ENCODE measurements around the gene PDZRN4.

Gene PDZRN4

GRCh38 chr12:41333974-41334373 lies 145.9 kb downstream of the PDZRN4 start:
- Histone ChIP-seq H2BK15ac (replicated peaks; ENCODE audit: low read depth) (no peak overlapping the region), H3K4me3 (ENCODE audit: low read length) (no peak overlapping the region), H3K27me3 (ENCODE audit: insufficient read depth, low read length, poor library complexity) (no peaks in the 10 kb centered on the region), H3K4ac (ENCODE audit: low read depth, low read length) (peak overlapping the region; percentile 9), H2BK120ac (ENCODE audit: low read depth, low read length) (no peak overlapping the region), H3K4me2 (ENCODE audit: low read length) (no peak overlapping the region), H4K5ac (ENCODE audit: low read length) (no peak overlapping the region), H3K36me3 (ENCODE audit: control insufficient read depth, insufficient read depth, low read length) (no peaks in the 10 kb centered on the region), H4K8ac (ENCODE audit: low read depth, low read length) (peak overlapping the region; percentile 40), H3K23ac (ENCODE audit: low read length) (no peak overlapping the region), H3K79me2 (ENCODE audit: control insufficient read depth, insufficient read depth, low read length) (no peaks in the 10 kb centered on the region), H3K27ac (ENCODE audit: low read depth, low read length) (peak overlapping the region; percentile 60), H3K56ac (ENCODE audit: low read length) (no peak overlapping the region), H3K9ac (ENCODE audit: low read length) (no peak overlapping the region), H3K4me1 (ENCODE audit: control insufficient read depth, low read depth, low read length) (peaks cover 4% of the 10 kb centered on the region), H3K18ac (ENCODE audit: low read length) (no peak overlapping the region), H3K79me1 (ENCODE audit: low read length) (no peaks in the 10 kb centered on the region), H2AK5ac (ENCODE audit: low read length) (no peak overlapping the region), H2BK5ac (ENCODE audit: low read length) (peak overlapping the region; percentile 10)
- WGBS (ENCODE audit: extremely low coverage, insufficient coverage, low lambda C conversion rate) = no CpG with 5 or more reads among the region's 1 CpG
- DNase-seq = peak; percentile 51

- Histone ChIP-seq H4K8ac (ENCODE audit: low read depth, low read length) (no peak overlapping the region), H2BK120ac (ENCODE audit: low read depth, low read length) (no peak overlapping the region), H3K27ac (ENCODE audit: low read depth, low read length) (no peak overlapping the region), H2AK5ac (ENCODE audit: low read length) (no peak overlapping the region), H2BK5ac (ENCODE audit: low read length) (no peak overlapping the region), H3K18ac (ENCODE audit: low read length) (no peak overlapping the region), H3K79me1 (ENCODE audit: low read length) (no peaks in the 10 kb centered on the region), H3K56ac (ENCODE audit: low read length) (no peak overlapping the region), H3K4me1 (ENCODE audit: control insufficient read depth, low read depth, low read length) (peaks cover 4% of the 10 kb centered on the region), H3K4me3 (ENCODE audit: low read length) (no peak overlapping the region), H4K5ac (ENCODE audit: low read length) (no peak overlapping the region), H3K4ac (ENCODE audit: low read depth, low read length) (no peak overlapping the region), H3K23ac (ENCODE audit: low read length) (no peak overlapping the region), H3K79me2 (ENCODE audit: control insufficient read depth, insufficient read depth, low read length) (no peaks in the 10 kb centered on the region), H2BK15ac (replicated peaks; ENCODE audit: low read depth) (no peak overlapping the region), H3K4me2 (ENCODE audit: low read length) (no peak overlapping the region), H3K36me3 (ENCODE audit: control insufficient read depth, insufficient read depth, low read length) (no peaks in the 10 kb centered on the region), H3K27me3 (ENCODE audit: insufficient read depth, low read length, poor library complexity) (no peaks in the 10 kb centered on the region), H3K9ac (ENCODE audit: low read length) (no peak overlapping the region)
- WGBS (ENCODE audit: extremely low coverage, insufficient coverage, low lambda C conversion rate) = no CpG with 5 or more reads among the region's 1 CpG
- DNase-seq = peak; percentile 95
Measured at GRCh38 chr12:41334390-41334789, 146.3 kb downstream of the PDZRN4 start.

DNA sequence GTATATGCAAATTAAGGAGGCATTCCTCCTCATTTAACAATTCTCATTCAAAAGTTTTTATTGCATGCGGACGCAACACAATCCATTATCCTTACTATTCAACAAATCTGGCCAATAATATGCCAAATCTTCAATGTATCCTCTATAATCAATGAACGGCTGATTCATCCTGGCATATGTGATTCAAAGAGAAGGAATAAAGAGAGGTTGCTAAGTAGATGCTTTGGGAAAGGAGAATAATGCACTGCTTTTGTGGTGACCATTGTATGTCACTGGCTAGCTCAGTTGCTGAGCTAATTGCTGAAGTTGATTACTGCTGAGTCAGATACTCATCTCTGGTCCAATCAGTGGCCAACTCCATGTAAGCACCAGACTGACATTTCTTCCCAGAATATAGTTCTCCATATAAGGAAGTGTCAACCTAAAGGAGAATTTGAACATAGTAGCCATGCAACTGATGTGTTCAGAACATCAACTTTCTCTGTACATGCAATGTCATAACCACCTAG lies 148.0 kb downstream of the PDZRN4 start:
- H3K4me2 ChIP-seq (ENCODE audit: low read length) = no peak overlapping the region
- H3K79me2 ChIP-seq (ENCODE audit: control insufficient read depth, insufficient read depth, low read length) = no peaks in the 10 kb centered on the region
- DNase-seq = peak; percentile 26
- H3K4ac ChIP-seq (ENCODE audit: low read depth, low read length) = no peak overlapping the region
- H3K27me3 ChIP-seq (ENCODE audit: insufficient read depth, low read length, poor library complexity) = no peaks in the 10 kb centered on the region
- H3K23ac ChIP-seq (ENCODE audit: low read length) = no peak overlapping the region
- no peak overlapping the region for H3K4me3 ChIP-seq (ENCODE audit: low read length)
- no peak overlapping the region for H3K56ac ChIP-seq (ENCODE audit: low read length)
- H2BK120ac ChIP-seq (ENCODE audit: low read depth, low read length) = no peak overlapping the region
- no peak overlapping the region for H2BK5ac ChIP-seq (ENCODE audit: low read length)
- H3K18ac ChIP-seq (ENCODE audit: low read length) = no peak overlapping the region
- peaks cover 4% of the 10 kb centered on the region for H3K4me1 ChIP-seq (ENCODE audit: control insufficient read depth, low read depth, low read length)
- no peaks in the 10 kb centered on the region for H3K79me1 ChIP-seq (ENCODE audit: low read length)
- WGBS (ENCODE audit: extremely low coverage, insufficient coverage, low lambda C conversion rate) = 100% methylated on average over 1 of the region's 3 CpGs
- no peak overlapping the region for H2BK15ac ChIP-seq (replicated peaks; ENCODE audit: low read depth)
- no peak overlapping the region for H3K9ac ChIP-seq (ENCODE audit: low read length)
- H3K27ac ChIP-seq (ENCODE audit: low read depth, low read length) = no peak overlapping the region
- no peak overlapping the region for H4K8ac ChIP-seq (ENCODE audit: low read depth, low read length)
- no peaks in the 10 kb centered on the region for H3K36me3 ChIP-seq (ENCODE audit: control insufficient read depth, insufficient read depth, low read length)
- H2AK5ac ChIP-seq (ENCODE audit: low read length) = no peak overlapping the region
- no peak overlapping the region for H4K5ac ChIP-seq (ENCODE audit: low read length)

DNA sequence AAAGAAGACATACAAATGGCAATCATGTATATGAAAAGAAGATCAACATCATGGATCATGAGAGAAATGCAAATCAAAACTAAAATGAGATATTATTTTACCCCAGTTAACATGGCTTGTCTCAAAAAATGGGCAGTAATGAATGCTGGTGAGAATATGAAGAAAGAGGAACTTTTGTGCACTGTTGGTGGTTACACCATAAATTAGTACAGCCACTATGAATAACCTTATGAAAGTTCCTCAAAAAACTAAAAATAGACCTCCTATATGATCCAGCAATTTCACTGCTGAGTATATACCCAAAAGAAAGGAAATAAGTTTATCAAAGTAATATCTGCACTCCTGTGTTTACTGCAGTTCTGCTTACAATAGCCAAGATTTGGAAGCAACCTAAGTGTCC lies 151.7 kb downstream of the PDZRN4 start:
- no peak overlapping the region for H4K5ac ChIP-seq (ENCODE audit: low read length)
- no peaks in the 10 kb centered on the region for H3K79me2 ChIP-seq (ENCODE audit: control insufficient read depth, insufficient read depth, low read length)
- H3K36me3 ChIP-seq (ENCODE audit: control insufficient read depth, insufficient read depth, low read length) = no peaks in the 10 kb centered on the region
- no peak overlapping the region for H3K9ac ChIP-seq (ENCODE audit: low read length)
- H4K8ac ChIP-seq (ENCODE audit: low read depth, low read length) = no peak overlapping the region
- no peaks in the 10 kb centered on the region for H3K4me1 ChIP-seq (ENCODE audit: control insufficient read depth, low read depth, low read length)
- H3K4me2 ChIP-seq (ENCODE audit: low read length) = no peak overlapping the region
- no peak overlapping the region for H3K27ac ChIP-seq (ENCODE audit: low read depth, low read length)
- H3K56ac ChIP-seq (ENCODE audit: low read length) = no peak overlapping the region
- H2AK5ac ChIP-seq (ENCODE audit: low read length) = no peak overlapping the region
- no peak overlapping the region for H2BK120ac ChIP-seq (ENCODE audit: low read depth, low read length)
- no peaks in the 10 kb centered on the region for H3K79me1 ChIP-seq (ENCODE audit: low read length)
- H3K4ac ChIP-seq (ENCODE audit: low read depth, low read length) = no peak overlapping the region
- no peak overlapping the region for H3K4me3 ChIP-seq (ENCODE audit: low read length)
- H2BK15ac ChIP-seq (replicated peaks; ENCODE audit: low read depth) = no peak overlapping the region
- H3K27me3 ChIP-seq (ENCODE audit: insufficient read depth, low read length, poor library complexity) = no peaks in the 10 kb centered on the region
- no peak for DNase-seq
- H3K18ac ChIP-seq (ENCODE audit: low read length) = no peak overlapping the region
- no peak overlapping the region for H3K23ac ChIP-seq (ENCODE audit: low read length)
- no peak overlapping the region for H2BK5ac ChIP-seq (ENCODE audit: low read length)

DNA sequence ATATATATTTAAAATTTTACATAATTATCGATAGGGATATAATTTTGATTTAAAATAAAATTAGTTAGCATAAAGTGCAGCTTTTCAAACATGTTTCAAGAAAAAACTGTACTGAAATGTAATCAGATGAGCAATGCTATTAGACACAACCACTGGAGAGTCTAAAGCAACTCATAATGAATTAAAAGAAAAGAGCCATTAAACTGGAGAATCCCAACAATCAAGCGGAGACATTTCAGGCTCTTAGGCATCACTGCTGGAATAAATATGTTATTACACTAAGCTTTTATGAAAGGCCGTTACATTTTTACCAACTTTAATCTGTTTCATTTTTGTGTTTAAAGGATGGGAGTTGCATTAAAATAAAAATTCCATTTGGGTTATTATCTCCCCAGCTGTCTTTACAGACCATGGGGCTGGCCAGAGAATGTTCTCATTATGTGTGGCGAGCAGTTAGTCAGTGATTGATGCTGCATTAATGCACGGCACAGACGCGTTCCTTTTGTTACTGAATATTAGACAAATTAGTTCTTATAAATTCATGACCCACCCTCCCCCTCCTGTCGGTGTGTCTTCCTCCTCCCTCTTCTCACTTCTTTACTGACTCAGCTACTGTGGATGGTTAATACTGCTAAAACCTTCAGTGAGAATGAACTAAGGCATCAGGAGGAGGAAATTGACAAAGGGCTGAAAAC lies 156.8 kb downstream of the PDZRN4 start:
- H3K79me1 ChIP-seq (ENCODE audit: low read length) = no peaks in the 10 kb centered on the region

DNA sequence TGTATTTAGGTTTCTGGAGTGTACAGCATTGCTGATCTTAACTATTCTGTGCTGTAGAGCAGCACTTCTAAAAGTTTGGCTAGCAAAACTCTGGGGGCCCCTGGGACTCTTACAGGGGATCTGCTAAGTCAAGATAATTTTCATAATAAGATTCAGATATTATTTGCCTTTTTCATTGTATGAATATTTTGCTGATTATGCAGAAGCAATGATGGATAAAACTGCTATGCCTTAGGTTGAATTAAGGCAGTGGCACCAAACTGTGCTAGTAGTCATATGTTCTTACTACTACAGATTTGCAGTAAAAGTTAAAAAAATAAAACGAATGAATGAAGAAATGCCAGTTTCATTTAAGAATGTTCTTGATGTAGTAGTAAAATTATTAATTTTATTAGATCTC lies 160.1 kb downstream of the PDZRN4 start:
- Histone ChIP-seq H3K27me3 (ENCODE audit: insufficient read depth, low read length, poor library complexity) (no peaks in the 10 kb centered on the region), H3K36me3 (ENCODE audit: control insufficient read depth, insufficient read depth, low read length) (no peaks in the 10 kb centered on the region), H3K27ac (ENCODE audit: low read depth, low read length) (no peak overlapping the region), H3K18ac (ENCODE audit: low read length) (no peak overlapping the region), H3K4me1 (ENCODE audit: control insufficient read depth, low read depth, low read length) (no peaks in the 10 kb centered on the region), H2BK5ac (ENCODE audit: low read length) (no peak overlapping the region), H2BK15ac (replicated peaks; ENCODE audit: low read depth) (no peak overlapping the region), H2AK5ac (ENCODE audit: low read length) (no peak overlapping the region), H4K5ac (ENCODE audit: low read length) (no peak overlapping the region), H3K79me2 (ENCODE audit: control insufficient read depth, insufficient read depth, low read length) (no peaks in the 10 kb centered on the region), H3K4me3 (ENCODE audit: low read length) (no peak overlapping the region), H3K23ac (ENCODE audit: low read length) (no peak overlapping the region), H2BK120ac (ENCODE audit: low read depth, low read length) (no peak overlapping the region), H3K4ac (ENCODE audit: low read depth, low read length) (no peak overlapping the region), H3K79me1 (ENCODE audit: low read length) (no peaks in the 10 kb centered on the region), H3K4me2 (ENCODE audit: low read length) (no peak overlapping the region), H4K8ac (ENCODE audit: low read depth, low read length) (no peak overlapping the region), H3K56ac (ENCODE audit: low read length) (no peak overlapping the region), H3K9ac (ENCODE audit: low read length) (no peak overlapping the region)
- WGBS (ENCODE audit: extremely low coverage, insufficient coverage, low lambda C conversion rate) = 100% methylated on average over 1 of the region's 1 CpG
- no peak for DNase-seq

More for the DNA sequence above, 156.8 kb downstream of the PDZRN4 start:
- Histone ChIP-seq H2BK15ac (replicated peaks; ENCODE audit: low read depth) (peak overlapping the region; percentile 11), H2BK5ac (ENCODE audit: low read length) (no peak overlapping the region), H3K18ac (ENCODE audit: low read length) (peak overlapping the region; percentile 28), H3K36me3 (ENCODE audit: control insufficient read depth, insufficient read depth, low read length) (no peaks in the 10 kb centered on the region), H3K4me1 (ENCODE audit: control insufficient read depth, low read depth, low read length) (no peaks in the 10 kb centered on the region), H2BK120ac (ENCODE audit: low read depth, low read length) (no peak overlapping the region), H3K4me3 (ENCODE audit: low read length) (no peak overlapping the region), H3K27me3 (ENCODE audit: insufficient read depth, low read length, poor library complexity) (no peaks in the 10 kb centered on the region), H3K56ac (ENCODE audit: low read length) (no peak overlapping the region), H4K8ac (ENCODE audit: low read depth, low read length) (peak overlapping the region; percentile 39), H3K23ac (ENCODE audit: low read length) (no peak overlapping the region), H2AK5ac (ENCODE audit: low read length) (no peak overlapping the region), H3K9ac (ENCODE audit: low read length) (no peak overlapping the region), H3K4ac (ENCODE audit: low read depth, low read length) (no peak overlapping the region), H3K27ac (ENCODE audit: low read depth, low read length) (no peak overlapping the region), H4K5ac (ENCODE audit: low read length) (no peak overlapping the region), H3K4me2 (ENCODE audit: low read length) (no peak overlapping the region), H3K79me2 (ENCODE audit: control insufficient read depth, insufficient read depth, low read length) (no peaks in the 10 kb centered on the region)
- WGBS (ENCODE audit: extremely low coverage, insufficient coverage, low lambda C conversion rate) = 100% methylated on average over 1 of the region's 8 CpGs
- DNase-seq = no peak

All from mesendoderm (in vitro differentiated cells).